GM06990 (cell line): Measurements from ENCODE around the gene SNCB.

Source experiments
- DNase-seq: peaks from one replicate; pipeline ENCODE4 v3.0.0-alpha.2; 2011; ENCODE audit not compliant: insufficient read length; ENCODE audit errors: extremely low read depth
- H3K27me3 ChIP-seq: replicated peaks from 2 replicates; pipeline ENCODE4 v1.6.0; 2011; ENCODE audit warnings: low read length; ENCODE audit not compliant: control insufficient read depth, insufficient read depth
- H3K36me3 ChIP-seq: 2 replicates; pipeline ENCODE4 v1.5.1; 2011; ENCODE audit warnings: low read length; ENCODE audit not compliant: control insufficient read depth, insufficient read depth
- H3K4me3 ChIP-seq: replicated peaks from 2 replicates; pipeline ENCODE4 v1.5.1; 2011; ENCODE audit warnings: low read depth, mild to moderate bottlenecking, control low read depth, low read length
- TF ChIP-seq, protein P1 (sequence below): IDR thresholded peaks from 2 replicates; pipeline ENCODE4 v1.5.1; 2011; ENCODE audit warnings: low read length, control low read depth, mild to moderate bottlenecking, inconsistent platforms; ENCODE audit not compliant: insufficient read depth, poor library complexity, severe bottlenecking

SNCB gene

GRCh38 chr5:176575066-176575465 lies 55.3 kb downstream of the SNCB start:
- Histone ChIP-seq H3K27me3 (no peaks in the 10 kb centered on the region), H3K4me3 (no peak overlapping the region), H3K36me3 (no peaks in the 10 kb centered on the region)
- no peak for DNase-seq
- TF ChIP-seq, protein P1, sequence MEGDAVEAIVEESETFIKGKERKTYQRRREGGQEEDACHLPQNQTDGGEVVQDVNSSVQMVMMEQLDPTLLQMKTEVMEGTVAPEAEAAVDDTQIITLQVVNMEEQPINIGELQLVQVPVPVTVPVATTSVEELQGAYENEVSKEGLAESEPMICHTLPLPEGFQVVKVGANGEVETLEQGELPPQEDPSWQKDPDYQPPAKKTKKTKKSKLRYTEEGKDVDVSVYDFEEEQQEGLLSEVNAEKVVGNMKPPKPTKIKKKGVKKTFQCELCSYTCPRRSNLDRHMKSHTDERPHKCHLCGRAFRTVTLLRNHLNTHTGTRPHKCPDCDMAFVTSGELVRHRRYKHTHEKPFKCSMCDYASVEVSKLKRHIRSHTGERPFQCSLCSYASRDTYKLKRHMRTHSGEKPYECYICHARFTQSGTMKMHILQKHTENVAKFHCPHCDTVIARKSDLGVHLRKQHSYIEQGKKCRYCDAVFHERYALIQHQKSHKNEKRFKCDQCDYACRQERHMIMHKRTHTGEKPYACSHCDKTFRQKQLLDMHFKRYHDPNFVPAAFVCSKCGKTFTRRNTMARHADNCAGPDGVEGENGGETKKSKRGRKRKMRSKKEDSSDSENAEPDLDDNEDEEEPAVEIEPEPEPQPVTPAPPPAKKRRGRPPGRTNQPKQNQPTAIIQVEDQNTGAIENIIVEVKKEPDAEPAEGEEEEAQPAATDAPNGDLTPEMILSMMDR, result no peak

- TF ChIP-seq, protein P1, result no peak
- Histone ChIP-seq H3K36me3 (no peaks in the 10 kb centered on the region), H3K4me3 (no peak overlapping the region), H3K27me3 (no peaks in the 10 kb centered on the region)
- no peak for DNase-seq
Observed at GRCh38 chr5:176574297-176574591, 56.1 kb downstream of the SNCB start.

- no peak overlapping the region for H3K4me3 ChIP-seq
- peak; percentile 47 for DNase-seq
- no peaks in the 10 kb centered on the region for H3K27me3 ChIP-seq
- TF ChIP-seq, protein P1, result peak; percentile 90
- H3K36me3 ChIP-seq, result no peaks in the 10 kb centered on the region
Observed at GRCh38 chr5:176573564-176574296, 56.6 kb downstream of the SNCB start.
